GM08714 (cell line): ENCODE results near the gene BHLHE40.

Source experiments
- H3K4me3 ChIP-seq: fragments of 200-500 bp; sonication (Bioruptor generic); 2 replicates; pipeline ENCODE4 v1.5.1; 2014; ENCODE audit warnings: mild to moderate bottlenecking, low read length, inconsistent platforms
- ZNF274 ChIP-seq: IDR thresholded peaks from 2 replicates; pipeline ENCODE4 v1.6.1; 2012; ENCODE audit warnings: mild to moderate bottlenecking, low read depth, low read length

BHLHE40 gene

DNA sequence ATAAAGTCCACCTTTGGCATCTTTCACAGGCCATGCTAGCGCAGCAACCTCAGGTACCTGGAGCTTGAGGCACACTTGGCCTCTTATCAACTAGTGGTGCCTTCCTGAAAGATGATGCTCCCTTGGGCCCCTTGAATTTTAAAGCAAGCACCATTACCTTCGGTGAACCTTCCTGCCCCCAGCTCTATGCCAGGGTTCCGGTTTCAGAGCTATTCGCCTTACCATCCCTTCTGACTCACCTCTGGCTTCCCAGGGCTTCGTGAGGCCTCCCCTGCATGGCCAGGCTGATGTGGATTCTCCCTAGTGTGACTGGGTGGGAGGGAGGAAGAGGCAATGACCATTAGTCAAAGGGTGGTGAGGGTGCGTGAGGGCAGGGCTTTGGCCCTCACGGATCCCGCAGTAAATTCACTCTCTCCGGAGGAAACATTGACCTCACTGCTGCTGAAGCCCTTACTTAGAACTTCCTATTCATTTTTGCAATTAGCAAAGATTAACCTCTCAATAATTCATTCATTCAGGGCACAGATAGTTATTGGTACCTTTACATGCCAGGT, 16.3 kb downstream of the BHLHE40 start:
- H3K4me3 ChIP-seq: no peak overlapping the region
- TF ChIP-seq ZNF274: no peak

- no peak for TF ChIP-seq ZNF274
- H3K4me3 ChIP-seq: no peak overlapping the region
Measured at GRCh38 chr3:4996223-4996765, 17.1 kb downstream of the BHLHE40 start.

GRCh38 chr3:4996771-4997291, 17.6 kb downstream of the BHLHE40 start:
- no peak overlapping the region for H3K4me3 ChIP-seq
- TF ChIP-seq ZNF274: no peak

DNA sequence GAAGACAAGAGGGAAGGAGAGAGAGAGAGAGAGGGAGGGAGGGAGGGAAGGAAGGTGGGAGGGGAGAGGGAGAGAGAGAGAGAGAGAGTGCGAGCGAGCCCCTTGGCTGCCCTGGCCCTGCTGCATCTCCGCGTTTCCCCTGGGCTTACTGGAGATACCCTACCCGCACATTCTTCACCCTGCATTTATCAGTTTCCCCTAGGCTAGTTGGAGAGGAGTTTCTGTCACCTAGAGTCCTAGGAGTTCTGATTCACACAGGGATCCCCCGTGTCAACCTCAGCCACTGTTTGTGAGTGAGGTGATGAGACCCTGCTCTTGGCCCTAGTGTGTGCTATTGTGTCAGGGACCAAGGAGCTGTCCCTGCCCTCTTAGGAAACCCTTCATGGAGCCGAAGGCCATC, 18.7 kb downstream of the BHLHE40 start:
- TF ChIP-seq ZNF274: no peak
- H3K4me3 ChIP-seq: no peak overlapping the region

DNA sequence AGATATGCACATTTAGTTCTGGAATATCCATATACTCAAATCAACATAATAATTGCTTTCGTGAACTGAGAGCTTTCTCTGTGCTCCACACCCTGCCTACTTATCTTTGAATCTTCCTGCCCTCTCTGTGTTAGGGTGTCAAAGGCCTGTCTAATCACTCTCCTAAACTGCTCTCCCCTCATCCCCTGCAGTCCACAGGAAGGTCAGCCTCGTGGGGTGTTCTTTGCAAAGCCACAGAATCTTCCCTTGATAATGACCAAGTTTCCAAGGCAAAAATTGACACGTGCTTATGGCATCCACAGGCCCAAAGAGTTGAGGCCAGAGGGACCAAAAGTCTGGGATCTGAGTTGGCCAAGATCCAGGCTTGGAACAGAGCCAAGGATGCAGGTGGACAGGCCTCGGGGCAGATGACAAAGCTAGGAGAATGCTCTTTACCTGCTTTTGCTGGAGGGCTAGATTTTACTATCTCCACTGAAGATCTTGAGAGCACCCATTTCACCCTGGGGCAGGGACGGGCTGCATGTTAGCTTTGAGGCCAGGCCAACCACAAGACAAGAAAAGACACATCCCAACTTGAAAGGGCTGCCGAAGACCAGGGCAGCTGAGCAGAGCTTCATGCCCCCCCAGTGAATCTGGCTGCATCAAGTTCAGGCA, 20.4 kb downstream of the BHLHE40 start:
- no peak overlapping the region for H3K4me3 ChIP-seq
- TF ChIP-seq ZNF274: no peak

DNA sequence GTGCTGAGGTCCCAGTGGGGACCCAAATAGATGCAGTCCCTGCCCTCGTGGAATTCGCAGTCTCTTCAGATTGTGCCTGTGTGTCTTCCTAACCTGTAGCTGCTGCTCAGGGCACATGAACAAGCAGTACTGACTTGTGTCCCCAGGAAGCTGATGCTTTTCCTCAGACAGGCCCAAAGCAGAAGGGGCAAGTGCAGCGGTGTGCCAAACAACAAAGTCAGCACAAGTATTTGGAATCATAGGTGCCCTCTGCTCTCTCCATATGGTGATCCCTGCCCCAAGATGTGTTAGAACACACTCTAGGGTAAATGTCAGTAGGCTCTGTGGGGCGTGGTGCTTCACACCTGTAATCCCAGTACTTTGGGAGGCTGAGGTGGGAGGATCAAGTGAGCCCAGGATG, 21.9 kb downstream of the BHLHE40 start:
- no peak for TF ChIP-seq ZNF274
- no peak overlapping the region for H3K4me3 ChIP-seq

GRCh38 chr3:5001805-5002173, 22.6 kb downstream of the BHLHE40 start:
- no peak overlapping the region for H3K4me3 ChIP-seq
- no peak for TF ChIP-seq ZNF274

- no peak for TF ChIP-seq ZNF274
- H3K4me3 ChIP-seq: no peak overlapping the region
Measured at GRCh38 chr3:5002174-5002870, 23.1 kb downstream of the BHLHE40 start.

GRCh38 chr3:5002871-5003247, 23.6 kb downstream of the BHLHE40 start:
- no peak for TF ChIP-seq ZNF274
- H3K4me3 ChIP-seq: no peak overlapping the region

DNA sequence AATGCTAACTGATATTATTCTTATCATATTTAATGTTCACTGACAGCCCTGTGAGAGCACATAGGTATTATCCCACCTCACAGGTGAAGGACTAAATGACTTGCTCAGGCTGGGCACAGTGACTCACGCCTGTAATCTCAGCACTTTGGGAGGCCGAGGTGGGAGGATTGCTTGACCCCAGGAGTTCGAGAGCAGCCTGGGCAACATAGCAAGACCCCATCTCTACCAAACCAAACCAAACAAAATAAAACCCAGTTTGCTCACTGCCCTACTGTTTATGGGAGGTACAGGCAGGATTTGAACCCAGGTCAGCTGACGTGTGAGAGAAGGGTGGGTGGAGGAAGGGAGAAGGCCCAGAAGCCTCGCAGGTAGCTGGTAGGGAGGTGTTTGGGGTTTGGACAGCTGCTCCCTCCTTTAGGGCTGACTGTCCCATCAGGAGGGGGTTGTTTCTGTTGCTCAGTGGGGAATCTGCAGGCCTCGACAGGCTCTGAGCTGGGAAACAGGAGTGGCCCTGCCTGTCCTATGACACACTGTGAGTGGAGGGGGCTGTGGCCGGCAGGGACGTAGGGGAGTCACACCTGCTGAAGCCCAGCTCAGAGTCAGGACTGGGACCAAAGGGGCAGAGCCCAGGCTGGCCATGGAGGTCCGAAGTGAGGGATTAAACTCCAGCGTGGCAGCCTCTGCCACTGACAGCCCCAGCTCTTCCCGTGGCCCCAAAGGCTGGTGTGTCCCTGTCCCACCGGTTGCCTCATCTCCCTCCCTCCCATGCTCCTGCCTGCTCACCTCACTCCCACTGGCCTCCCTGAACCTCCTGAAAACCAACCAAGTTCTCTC, 25.3 kb downstream of the BHLHE40 start:
- H3K4me3 ChIP-seq: no peak overlapping the region
- TF ChIP-seq ZNF274: no peak

DNA sequence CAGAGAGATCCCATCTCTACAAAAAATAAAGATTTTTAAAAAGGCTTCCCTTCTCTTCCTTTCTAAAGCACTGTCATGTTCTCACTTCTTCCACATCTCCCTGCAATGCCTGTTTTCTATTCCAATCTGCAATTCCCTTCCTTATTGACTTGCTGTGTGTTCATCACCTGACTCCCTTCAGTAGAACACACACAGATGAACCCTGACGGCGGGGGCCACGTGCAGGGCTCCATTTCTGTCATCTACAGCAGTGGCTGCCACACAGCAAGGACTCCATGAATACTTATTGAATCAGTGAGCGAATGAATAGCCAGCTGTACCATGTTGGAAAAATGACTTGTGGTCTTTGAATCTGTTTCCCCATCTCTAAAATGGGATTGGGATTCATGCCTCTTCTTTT, 26.1 kb downstream of the BHLHE40 start:
- TF ChIP-seq ZNF274: no peak

DNA sequence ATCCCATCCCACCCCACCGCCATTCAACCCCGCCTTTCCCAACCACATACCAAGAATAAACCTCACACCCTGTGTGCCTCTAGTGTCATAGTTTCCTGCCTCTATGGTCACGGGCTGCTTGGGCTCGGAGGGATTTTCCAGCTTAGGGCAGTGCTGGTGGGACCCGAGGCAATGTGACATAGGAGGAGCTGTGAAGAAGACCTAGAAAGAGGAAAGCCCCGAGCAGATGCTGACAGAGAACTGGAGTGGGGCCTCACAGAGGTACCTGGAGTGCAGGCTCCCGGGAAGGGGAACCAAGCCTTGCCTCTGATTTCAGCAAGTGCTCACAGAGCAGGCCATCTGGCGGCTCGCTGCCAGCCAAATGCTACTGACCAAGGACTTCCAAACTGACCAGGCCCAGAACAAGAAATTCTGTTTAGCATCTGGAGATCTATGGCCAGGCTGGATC, 27.5 kb downstream of the BHLHE40 start:
- no peak overlapping the region for H3K4me3 ChIP-seq
- TF ChIP-seq ZNF274: no peak

More for the DNA sequence above, 26.1 kb downstream of the BHLHE40 start:
- no peak overlapping the region for H3K4me3 ChIP-seq

DNA sequence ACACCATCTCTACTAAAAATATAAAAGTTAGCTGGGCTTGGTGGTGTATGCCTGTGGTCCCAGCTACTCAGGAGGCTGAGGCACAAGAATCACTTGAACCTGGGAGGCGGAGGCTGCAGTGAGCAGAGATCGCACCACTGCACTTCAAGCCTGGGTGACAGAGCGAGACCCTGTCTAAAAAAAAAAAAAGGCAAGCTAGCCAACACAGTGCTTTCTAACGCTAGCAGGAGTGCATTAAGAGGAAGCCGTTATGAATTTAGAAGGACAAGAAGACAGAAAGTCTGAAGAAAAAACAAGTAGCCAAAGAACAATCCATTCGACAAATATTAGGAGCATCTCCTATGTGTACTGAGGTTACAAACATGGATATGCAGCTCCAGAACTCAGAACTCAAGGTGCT, 28.6 kb downstream of the BHLHE40 start:
- no peak for TF ChIP-seq ZNF274

More for the DNA sequence above, 28.6 kb downstream of the BHLHE40 start:
- no peak overlapping the region; the same call in 1 of the 2 replicates for H3K4me3 ChIP-seq
